ENCODE data around the gene GP9.
"Not testable (repeated sequence)": the region's sequence is repeated elsewhere in the genome, so short reads cannot be mapped to it uniquely, and the experiment has no call there.

- not testable (repeated sequence) for TF ChIP-seq CTCF (conservative IDR thresholded peaks at IDR 0.05; ENCODE audit: low read length); EZH2phosphoT487 (IDR thresholded peaks at IDR 0.05; ENCODE audit: borderline replicate concordance, low read depth, low read length)
These were observed 50.6 kb downstream of the GP9 start for GRCh38 chr3:129111076-129111780.
